Stimulated activated CD4-positive, alpha-beta T cell treated with anti-CD3 and anti-CD28 coated beads, Interleukin-15, amount 100 ng/mL, for 1 hour (primary cell): Measurements from ENCODE around the gene EHMT1.
A peak's percentile ranks its signal among the peaks of the same experiment; 100 is the strongest.
"Not testable (repeated sequence)": the region's sequence is repeated elsewhere in the genome, so short reads cannot be mapped to it uniquely, and the experiment has no call there.

ENCODE experiments used
- DNase-seq, 2 donors: peaks; one replicate each; pipeline ENCODE4 v3.0.0-alpha.2; 2020; ENCODE audit warnings: low read depth in 1 of 2, low spot score in 1 of 2

EHMT1 gene

DNA sequence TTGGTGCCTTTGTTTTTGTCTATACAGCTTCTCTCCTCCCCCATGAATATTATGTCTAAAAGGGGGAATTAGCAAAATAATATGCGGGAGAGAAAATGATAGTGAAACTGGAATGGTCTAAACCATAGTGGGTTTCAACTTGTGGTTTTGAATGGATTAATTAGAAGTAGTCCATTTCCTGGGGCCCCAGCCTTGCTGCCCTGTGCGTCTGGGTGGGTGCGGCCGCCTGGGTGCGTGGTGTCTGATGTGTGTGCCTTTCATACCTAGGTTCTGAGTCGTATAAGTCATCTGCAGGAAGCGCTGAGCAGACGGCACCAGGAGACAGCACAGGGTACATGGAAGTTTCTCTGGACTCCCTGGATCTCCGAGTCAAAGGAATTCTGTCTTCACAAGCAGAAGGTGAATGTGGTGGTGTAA is 138.8 kb downstream of the EHMT1 start:
- DNase-seq: peak in 1 of 2 donors; percentile 18

DNA sequence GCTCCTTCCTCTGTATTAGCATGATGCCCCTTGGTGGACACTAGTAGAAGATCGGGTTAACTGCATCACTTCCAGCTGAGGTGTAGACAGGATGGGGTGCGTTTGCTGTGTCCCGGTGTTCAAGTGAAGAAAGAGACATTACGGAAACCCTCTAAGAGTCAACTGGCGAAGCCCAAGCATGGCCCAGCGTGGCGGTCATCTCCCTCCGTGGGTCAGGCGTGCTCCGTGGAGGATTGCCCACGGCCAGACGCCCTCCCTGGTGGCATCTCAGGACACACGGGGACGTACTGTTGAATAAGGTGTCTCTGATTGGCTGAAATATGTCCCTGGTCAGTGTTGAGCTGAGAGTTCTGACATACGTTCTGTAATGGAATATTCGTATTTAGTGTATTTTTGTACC is 139.3 kb downstream of the EHMT1 start:
- DNase-seq: no peak

DNA sequence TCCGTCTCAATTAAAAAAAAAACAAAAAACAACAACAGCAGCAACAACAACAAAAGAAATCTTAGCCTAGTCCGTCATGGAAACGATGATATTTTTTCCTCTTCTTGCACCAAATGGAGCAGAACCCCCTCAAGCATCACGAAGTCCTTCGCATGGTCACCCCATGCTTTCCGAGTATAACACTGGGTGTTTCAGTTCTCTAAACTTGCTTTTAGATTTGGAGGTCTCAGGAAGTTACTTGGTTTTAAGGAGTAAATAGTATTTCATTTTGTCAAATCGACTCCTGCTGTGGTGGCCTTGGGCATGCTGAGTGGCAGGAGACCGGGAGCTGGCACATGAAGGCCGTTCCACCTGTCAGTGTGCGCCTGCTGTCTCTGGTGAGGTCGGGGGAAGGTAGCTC is 140.3 kb downstream of the EHMT1 start:
- no peak for DNase-seq

DNA sequence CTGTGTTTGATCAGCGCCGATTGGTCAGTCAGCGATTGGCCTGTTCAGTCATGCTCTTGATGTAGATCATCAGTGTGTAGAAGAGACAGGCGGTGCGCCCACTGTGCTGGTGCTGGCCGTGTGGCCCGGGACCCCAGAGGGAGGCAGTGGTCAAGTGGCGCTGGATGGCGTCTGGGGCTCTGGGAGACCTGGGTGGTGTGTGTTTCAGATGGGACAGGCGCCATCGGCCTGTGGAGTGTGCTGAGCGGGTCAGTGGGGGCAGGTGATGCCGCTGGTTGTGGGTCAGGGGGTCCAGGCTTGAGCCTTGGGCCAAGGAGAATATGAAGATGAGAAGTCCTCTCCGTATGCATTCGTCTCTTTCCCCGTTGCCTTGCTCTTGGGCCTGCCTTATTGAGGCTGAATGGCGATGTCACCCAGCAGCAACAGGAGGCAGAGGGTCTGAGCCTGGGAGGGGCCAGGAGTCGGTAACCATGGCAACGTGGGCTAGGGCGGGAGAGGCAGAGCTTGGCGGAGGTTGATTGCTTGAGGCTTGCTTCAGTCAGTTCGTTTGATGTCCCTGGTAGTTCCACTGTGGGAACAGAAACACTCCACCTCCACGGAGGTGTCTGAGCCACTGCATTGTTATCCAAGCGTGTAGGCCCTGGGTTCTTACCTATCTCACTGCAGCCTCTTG is 141.0 kb downstream of the EHMT1 start:
- DNase-seq: no peak

DNA sequence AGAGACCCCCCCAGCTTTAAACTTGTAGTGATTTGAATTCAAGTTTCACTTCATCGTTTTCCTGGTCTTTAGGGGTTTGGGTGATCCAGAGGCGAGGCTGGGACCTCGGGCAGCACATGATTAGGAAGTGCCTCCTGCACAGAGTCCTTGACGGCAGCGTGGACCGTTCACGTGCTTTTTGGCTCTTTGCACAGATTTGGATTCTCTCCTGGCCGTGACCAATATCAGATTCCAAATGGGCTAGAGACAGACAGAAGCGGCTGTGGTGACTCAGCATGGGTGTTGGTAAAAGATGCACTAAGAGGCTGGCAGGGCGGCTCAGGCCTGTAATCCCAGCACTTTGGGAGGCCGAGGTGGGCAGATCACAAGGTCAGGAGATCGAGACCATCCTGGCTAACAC is 141.6 kb downstream of the EHMT1 start:
- DNase-seq: no peak

DNA sequence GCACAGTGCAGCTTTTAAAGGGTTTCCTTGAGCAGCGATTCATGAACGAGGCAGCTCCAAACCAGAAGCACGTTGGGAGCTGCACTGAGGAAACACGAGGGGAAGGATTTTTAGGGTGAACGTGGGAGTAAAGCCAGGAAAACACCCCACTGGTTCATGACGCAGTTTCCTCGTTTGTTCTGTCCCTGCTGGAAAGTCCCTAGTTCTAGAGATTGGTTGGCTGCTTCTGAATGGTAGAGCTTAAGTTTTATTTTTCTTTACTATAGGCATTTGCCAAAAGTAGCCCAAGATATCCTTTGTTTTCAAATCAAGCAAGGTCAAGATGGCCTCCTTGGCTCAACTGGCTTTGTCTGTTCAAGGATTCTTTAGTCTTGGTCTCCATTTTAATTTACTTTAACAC is 142.2 kb downstream of the EHMT1 start:
- DNase-seq: no peak

DNA sequence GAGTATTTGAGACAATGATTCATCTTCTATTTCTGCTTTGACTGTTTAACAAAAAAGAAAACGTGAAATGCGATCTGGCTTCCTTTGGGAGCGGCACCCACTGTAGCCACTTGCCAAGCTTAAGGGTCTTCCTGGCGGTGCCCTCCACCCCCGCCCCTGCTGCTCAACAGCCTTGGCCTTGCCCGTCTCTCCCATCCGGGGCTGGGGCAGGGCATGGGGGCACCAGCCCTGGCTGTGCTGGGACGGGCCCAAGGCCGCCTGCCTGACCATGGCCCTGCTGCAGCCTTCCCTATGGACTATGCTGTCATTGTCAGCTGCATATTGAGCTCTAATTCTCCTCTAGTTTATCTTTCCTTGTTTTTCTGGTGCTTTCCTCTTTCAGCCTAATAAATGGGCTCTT is 143.0 kb downstream of the EHMT1 start:
- no peak for DNase-seq

DNA sequence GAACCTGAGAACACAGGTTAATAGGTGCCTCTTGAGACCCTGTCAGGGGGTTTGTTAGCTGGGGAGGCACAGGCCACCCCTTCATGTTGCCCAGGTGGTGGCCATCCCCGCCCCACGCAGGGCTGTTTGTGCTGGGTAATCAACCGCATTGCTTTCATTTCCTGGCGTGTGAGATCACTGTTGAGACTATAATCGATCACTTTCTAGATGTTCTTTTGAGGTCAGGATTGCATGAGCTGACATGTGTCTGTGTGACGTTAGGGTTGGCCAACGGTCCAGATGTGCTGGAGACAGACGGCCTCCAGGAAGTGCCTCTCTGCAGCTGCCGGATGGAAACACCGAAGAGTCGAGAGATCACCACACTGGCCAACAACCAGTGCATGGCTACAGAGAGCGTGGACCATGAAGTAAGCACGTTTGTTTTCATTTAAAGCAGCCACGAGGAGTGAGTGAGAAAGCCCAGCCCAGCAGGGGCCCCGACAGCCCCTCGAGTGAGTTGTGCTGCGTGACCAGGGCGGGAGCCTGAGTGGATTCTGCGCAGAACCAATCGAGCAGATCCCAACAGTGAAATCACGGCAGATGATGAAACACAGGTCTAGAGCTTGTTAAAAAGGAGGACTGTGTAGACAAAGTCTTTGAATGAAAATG is 143.7 kb downstream of the EHMT1 start:
- DNase-seq: no peak

DNA sequence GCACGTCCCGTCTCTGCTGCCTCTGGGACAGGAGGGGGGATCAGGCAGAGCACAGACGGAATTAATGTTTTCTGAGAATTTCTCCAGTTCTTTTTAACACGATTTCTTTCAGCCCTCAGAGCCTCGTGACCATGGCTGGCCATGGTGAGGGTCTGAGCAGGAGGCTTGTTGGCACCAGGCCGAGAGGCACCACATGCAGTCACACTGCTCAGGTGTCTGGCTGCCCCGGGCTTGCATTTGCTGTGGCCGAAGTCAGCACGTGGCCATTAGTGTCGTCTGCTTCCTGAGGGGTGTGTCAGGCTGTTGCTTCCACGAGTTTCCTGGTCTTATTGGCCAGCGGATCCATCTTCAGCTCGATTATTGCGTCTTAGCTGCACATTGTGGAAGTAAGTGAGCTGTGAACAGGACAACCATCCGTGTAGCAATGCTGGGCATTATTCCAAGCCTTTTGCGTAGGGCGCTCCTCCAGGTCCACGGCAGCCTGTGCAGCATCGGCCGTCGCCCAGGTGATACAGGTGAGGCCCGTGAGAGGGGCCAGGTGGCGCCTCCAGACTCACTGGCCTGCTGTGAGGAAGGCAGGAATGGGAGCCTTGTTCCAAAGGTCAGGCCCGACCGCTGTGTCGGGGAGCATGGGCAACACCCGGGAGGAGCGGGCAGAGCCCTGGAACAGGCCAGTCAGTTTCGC is 144.6 kb downstream of the EHMT1 start:
- no peak for DNase-seq

DNA sequence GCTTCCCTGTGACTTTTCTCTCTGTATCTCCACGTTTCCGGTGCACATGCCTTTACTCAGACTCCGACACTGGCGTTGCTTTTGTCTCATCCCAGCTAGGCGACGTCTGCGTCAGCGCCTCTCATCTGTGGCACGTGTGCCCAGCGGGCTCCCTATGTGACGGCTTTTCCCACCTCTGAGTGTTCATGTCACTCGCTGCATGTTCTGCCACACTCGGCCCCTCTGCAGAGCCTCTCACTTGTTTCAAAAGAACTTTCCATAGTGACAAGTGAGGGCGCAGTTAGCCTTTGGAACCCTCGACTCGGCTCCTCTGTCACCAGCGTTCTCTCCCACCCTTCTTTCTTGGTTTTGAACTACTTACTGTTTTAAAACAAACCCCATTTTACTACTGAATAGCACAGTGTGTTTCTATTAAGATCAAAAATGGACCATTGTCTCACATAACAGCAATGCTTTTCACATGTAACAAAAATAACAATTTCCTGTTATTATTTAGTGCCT is 145.4 kb downstream of the EHMT1 start:
- no peak for DNase-seq

DNA sequence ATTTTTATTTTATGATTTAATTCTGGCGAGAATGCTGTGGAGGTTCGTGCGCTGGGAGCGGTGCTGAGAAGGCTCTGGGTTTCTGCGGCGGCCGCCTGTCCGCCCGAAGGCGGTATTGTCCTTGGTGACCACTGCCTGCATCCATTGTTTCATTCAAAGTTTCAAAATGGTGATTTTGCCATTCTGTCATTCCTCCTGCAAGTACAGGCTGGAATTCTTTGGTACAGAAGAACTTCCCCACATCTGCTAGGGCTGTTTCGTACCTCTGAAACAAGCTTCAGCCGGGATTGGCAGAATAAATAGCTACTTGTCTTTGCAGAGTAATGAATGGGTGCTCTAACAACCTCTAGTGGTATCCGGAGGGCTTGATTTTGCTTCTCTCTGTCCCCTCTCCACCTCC is 146.2 kb downstream of the EHMT1 start:
- DNase-seq: no peak

DNA sequence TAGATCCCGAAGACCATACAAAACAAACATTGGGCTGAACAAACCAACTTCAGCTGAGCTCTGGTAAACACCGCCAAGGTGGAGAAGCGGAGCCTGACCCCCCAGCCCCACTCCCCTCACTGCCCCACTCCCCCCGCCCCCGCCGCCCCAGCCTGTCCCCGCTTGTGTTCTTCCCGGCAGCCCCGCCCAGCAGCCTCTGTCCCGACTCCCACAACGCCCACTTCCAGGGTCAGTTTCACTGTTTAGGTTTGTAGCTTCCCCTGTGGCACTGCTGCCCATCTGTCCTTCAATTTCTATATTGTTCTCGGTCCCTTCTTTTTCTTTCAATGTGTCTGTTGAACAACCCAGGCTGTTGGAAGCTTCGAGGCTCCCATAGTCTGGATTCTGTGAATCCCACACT is 146.7 kb downstream of the EHMT1 start:
- DNase-seq: no peak

DNA sequence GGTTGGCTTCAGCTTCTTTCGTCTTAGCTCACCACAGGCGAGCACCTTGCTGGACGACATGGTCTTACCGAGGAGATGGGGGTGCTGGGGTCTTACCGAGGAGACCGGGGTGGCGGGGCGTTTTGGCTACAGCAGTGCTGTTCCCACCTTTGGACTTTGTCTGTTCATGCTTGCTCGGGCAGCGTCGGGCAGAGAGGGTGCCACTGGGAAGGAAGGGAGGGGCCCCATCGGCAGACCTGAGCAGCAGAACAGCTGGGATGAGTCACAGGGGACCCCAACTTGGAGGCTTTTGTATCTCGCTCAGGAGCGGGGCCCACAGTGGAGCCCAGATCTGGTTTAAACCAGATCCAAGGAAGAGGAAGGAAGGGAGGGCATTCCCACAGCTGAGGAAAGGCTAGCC is 152.8 kb downstream of the EHMT1 start:
- no peak for DNase-seq

DNA sequence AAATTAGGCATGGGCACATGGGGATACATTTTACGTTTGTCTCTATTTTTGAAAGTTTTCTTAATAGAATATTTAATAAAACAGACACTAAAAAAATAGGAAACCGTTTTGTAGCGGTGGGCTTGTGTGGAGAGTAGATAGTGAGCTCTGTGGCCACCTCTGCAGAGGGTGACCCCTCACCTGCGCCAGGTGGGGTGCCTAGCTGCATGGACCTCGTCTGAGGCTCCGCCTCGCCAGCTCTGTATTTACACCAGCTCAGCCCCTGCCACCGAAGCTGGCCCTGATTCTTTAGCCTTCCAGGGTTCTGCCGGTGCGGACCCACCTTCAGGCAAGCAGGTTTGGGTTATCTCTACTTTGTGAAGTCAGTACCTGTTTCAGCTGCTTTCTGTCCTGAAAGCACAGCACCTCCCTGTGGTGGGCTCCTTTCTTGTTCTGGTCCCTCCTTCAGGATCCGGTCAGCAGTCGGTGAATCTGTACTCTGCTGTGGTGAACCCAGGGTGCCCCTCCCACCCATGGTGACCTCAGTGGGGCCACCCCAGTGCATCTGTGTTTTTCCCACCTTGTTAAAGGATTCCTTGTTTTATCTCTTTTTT is 153.6 kb downstream of the EHMT1 start:
- DNase-seq: no peak

DNA sequence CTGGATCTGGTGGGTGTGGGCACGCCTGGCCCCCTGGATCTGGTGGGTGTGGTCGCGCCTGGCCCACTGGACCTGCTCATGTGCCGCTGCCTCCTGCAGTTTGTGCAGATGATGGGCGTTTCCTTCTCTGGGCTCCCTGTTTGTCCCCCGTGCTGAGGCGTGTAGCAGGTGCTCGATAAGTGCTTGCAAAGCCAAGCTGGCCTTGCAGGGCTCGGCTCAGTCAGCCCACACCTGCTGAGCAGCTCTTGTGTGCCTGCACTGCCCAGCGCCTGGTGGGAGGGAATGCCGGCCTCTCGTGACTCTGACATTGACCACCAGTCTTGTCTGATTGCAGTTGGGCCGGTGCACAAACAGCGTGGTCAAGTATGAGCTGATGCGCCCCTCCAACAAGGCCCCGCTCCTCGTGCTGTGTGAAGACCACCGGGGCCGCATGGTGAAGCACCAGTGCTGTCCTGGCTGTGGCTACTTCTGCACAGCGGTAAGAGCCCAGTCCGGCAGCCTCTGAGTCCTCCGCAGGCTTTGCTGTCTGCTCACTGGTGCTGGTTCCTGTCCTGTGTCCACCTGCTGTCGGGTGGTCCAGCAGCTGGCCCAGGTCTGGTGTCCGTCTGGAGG is 156.1 kb downstream of the EHMT1 start:
- no peak for DNase-seq

DNA sequence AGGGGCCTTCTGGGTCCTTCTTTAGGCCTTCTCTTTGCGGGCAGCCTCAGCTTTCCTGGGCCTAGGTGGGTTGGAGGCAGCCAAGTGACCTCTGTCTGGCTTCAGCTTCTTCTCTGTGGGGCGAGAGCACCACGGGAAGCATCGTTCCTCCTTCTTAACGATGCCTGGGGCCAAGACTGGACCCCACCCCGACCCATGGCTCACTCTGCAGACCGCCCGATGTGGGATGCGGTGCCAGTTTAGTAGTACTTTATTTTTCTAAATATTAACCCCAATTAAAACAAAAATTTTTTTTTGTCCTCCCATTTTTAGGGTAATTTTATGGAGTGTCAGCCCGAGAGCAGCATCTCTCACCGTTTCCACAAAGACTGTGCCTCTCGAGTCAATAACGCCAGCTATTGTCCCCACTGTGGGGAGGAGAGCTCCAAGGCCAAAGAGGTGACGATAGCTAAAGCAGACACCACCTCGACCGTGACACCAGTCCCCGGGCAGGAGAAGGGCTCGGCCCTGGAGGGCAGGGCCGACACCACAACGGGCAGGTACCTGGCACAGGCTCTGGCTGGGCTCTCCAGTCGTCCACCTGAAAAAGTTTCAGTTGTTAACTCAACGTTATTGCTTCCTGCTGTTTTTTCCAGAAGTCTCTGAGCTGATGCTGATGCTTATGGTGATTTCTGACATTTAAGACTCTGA is 157.6 kb downstream of the EHMT1 start:
- no peak for DNase-seq

DNA sequence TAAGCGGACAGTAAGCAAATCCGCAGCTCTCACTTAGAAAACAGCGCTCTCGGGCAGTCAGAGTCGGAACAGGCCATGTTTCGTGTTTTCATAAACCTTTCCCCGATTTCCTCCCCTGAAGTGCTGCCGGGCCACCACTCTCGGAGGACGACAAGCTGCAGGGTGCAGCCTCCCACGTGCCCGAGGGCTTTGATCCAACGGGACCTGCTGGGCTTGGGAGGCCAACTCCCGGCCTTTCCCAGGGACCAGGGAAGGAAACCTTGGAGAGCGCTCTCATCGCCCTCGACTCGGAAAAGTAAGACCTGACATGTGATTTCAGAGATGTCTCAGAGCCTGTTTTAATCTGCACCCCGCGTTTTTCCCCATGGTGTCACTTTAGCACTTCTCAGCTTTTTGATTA is 159.0 kb downstream of the EHMT1 start:
- DNase-seq: no peak

DNA sequence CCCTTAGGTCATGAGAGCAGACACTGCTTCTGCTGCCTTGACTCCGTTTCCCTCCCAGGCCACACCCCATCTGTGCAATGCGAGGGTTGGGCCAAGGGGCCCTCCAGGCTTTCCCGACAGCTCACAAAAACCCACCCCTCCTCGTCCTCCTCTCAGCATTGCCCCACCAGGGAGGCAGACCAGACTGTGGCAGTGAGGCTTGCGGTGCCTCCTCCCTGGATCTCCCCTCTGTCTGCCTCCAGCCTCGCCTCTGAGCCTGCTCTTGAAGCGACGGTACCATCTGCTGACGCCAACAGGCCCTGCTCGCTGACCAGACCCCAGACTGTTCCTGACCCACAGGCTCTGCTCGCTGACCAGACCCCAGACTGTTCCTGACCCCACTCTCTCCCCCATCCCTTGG is 159.5 kb downstream of the EHMT1 start:
- no peak for DNase-seq

DNA sequence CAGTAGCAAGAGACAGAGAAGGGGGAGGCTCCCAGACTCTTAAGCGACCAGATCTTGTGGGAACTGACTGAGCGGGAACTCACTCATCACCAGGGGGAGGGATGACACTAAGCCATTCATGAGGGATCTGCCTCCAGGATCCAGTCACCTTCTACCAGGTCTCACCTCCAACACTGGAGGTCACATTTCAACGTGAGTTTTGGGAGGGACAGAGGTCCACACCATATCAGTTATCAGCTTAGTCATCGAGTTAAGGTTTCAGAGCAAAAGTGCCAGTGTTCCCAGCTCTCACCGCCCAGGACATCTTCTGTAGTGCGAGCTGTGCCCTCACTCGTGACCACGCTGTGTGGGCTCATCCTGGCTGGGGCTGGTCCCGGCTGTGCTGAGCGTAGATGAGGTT is 160.1 kb downstream of the EHMT1 start:
- DNase-seq: no peak

DNA sequence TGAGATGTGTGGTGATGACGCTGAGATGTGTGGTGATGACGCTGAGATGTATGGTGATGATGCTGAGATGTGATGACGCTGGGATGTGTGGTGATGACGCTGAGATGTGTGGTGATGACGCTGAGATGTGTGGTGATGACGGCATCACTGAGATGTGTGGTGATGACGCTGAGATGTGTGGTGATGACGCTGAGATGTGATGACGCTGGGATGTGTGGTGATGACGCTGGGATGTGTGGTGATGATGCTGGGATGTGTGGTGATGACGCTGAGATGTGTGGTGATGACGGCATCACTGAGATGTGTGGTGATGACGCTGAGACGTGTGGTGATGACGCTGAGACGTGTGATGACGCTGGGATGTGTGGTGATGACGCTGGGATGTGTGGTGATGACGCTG is 161.2 kb downstream of the EHMT1 start:
- DNase-seq: not testable (repeated sequence)
